Activated B cell treated with CpG ODN at 0.5 μM for 24 hours (primary cell): ENCODE data around the gene GATAD2A. TPM values are rescaled to one million over a fixed set of nuclear protein-coding genes. Genes with fewer than 3 reads are reported as not detected.
"Not testable (repeated sequence)": the region's sequence is repeated elsewhere in the genome, so short reads cannot be mapped to it uniquely, and the experiment has no call there.

Source experiments
- ATAC-seq: fragments of 200-7000 bp; cut with Tn5 transposase; one replicate; pipeline ENCODE4 v1.10.0; 2021; ENCODE audit warnings: low read depth, mild to moderate bottlenecking, moderate library complexity
- CTCF ChIA-PET: fragments of 350-600 bp; sonication (Branson Sonifier 250); formaldehyde crosslinking; loops from one replicate; lab custom pipeline; 2021; ENCODE audit warnings: antibody characterized with exemption; lab: Charles Lee
- POLR2A ChIA-PET: fragments of 350-600 bp; sonication (Branson Sonifier 250); formaldehyde crosslinking; loops from one replicate; lab custom pipeline; 2021; ENCODE audit warnings: antibody characterized with exemption; lab: Charles Lee
- DNase-seq: peaks from one replicate; pipeline ENCODE4 v3.0.0; 2022
- H3K27ac Mint-ChIP-seq: one replicate; pipeline ENCODE4 v1.8.0; 2020; ENCODE audit warnings: mixed read lengths
- H3K27me3 Mint-ChIP-seq: one replicate; pipeline ENCODE4 v1.8.0; 2021; ENCODE audit warnings: mixed read lengths
- H3K36me3 Mint-ChIP-seq: one replicate; pipeline ENCODE4 v1.8.0; 2021; ENCODE audit warnings: low read depth, mixed read lengths
- H3K4me1 Mint-ChIP-seq: one replicate; pipeline ENCODE4 v1.8.0; 2021; ENCODE audit warnings: mixed read lengths
- H3K4me3 Mint-ChIP-seq: one replicate; pipeline ENCODE4 v1.8.0; 2020; ENCODE audit warnings: mild to moderate bottlenecking, mixed read lengths
- H3K9me3 Mint-ChIP-seq: one replicate; pipeline ENCODE4 v1.8.0; 2020; ENCODE audit warnings: mixed read lengths
- CTCF ChIP-seq: fragments of 200-600 bp; IDR thresholded peaks from one replicate; pipeline ENCODE4 v1.8.0; 2022; ENCODE audit warnings: antibody characterized with exemption, mild to moderate bottlenecking
- intact Hi-C: fragments of 100-400 bp; cut with micrococcal nuclease; formaldehyde crosslinking; loops from one replicate; pipeline ENCODE4 v1.15.1; 2024
- total RNA-seq: library from RNA; stranded (reverse); gene quantifications from 2 replicates; pipeline ENCODE4 v1.2.3, GENCODE V29; 2022

The GATAD2A gene
- total RNA-seq, 1 donor from 2014 or later: 116 TPM

GRCh38 chr19:19471682-19472081, 66.2 kb downstream of the GATAD2A start:
- no peak for TF ChIP-seq CTCF
- Mint-ChIP-seq H3K36me3 (peaks cover 44% of the 10 kb centered on the region), H3K9me3 (peaks cover 16% of the 10 kb centered on the region), H3K27ac (peak overlapping the region; percentile 79), H3K4me1 (peaks cover 66% of the 10 kb centered on the region), H3K27me3 (no peaks in the 10 kb centered on the region), H3K4me3 (peak overlapping the region; percentile 64)
- intact Hi-C loops: no loop called here
- ChIA-PET CTCF (no interaction called here), POLR2A (interaction anchor here (0.5 to 0.9 kb wide), 4 partner anchors 29 to 431 kb away, joined by 3 read pairs; partner anchors contain the start of gene ATP13A1)
- ATAC-seq (peak; percentile 65), DNase-seq (no peak)

- Mint-ChIP-seq H3K36me3 (peaks cover 44% of the 10 kb centered on the region), H3K4me1 (peaks cover 70% of the 10 kb centered on the region), H3K4me3 (peak overlapping the region; percentile 64), H3K9me3 (peaks cover 16% of the 10 kb centered on the region), H3K27ac (peak overlapping the region; percentile 79)
- POLR2A ChIA-PET: interaction anchor here (0.6 to 0.9 kb wide), 3 partner anchors 29 to 430 kb away, joined by 3 read pairs; no protein-coding TSS in a partner anchor
- H3K27me3 Mint-ChIP-seq, DNase-seq, ATAC-seq, CTCF ChIA-PET, intact Hi-C loops: not testable (repeated sequence)
Measured at GRCh38 chr19:19472106-19472505, 66.6 kb downstream of the GATAD2A start.

DNA sequence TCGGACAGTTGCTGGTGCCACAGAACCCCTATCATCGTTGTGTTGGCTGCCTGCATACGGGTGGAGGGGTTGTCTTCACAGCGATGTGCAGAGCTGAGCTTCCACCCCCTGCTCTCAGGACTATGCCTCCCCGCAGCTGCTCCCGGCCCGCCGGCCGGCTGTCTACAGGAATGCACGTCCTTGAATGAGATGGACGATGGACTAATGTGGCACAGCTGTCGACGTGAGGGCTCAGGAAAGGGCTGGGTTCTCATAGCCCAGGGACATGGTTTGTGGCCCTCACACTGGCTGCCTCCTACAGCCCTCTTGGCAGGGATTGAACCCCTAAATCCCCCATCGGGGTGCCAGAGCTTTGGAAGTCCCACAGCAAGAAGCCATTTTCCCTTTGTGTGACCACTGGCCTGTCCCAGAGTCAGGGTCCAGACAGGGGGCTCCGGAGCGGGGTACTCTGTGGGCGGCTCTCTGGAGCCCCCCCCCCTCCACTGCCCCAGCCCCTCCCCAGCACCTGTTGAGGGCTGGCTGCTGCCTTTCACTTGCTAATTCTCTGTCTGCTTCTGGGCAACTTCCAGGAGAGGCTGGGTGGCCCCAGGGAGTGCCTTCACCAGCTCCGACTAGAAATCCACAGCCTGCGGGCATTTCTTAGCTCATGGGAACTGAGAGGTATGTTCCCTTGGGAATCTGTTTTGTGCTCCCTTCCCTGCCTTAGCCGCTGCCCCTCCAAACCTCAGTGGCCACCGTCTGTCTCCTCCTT, 69.7 kb downstream of the GATAD2A start:
- DNase-seq: no peak
- Mint-ChIP-seq H3K4me1 (peaks cover 67% of the 10 kb centered on the region), H3K27ac (peak overlapping the region; percentile 64), H3K9me3 (no peaks in the 10 kb centered on the region), H3K27me3 (no peaks in the 10 kb centered on the region), H3K4me3 (no peak overlapping the region), H3K36me3 (peaks cover 38% of the 10 kb centered on the region)
- no peak for TF ChIP-seq CTCF
- CTCF ChIA-PET: interaction anchor here (0.6 to 1.0 kb wide), 2 partner anchors 16 to 367 kb away, joined by 3 read pairs; no protein-coding TSS in a partner anchor
- intact Hi-C loops: loop anchor here (2.0 kb wide), 1 partner anchor 14 kb away; no protein-coding TSS in a partner anchor
- ATAC-seq: no peak
- POLR2A ChIA-PET: no interaction called here

- Mint-ChIP-seq H3K4me3 (no peak overlapping the region), H3K9me3 (no peaks in the 10 kb centered on the region), H3K27me3 (no peaks in the 10 kb centered on the region), H3K4me1 (peaks cover 63% of the 10 kb centered on the region), H3K36me3 (peaks cover 46% of the 10 kb centered on the region), H3K27ac (peak overlapping the region; percentile 47)
- DNase-seq: no peak
- no peak for TF ChIP-seq CTCF
- intact Hi-C loops: loop anchor here (2.0 kb wide), 1 partner anchor 15 kb away; no protein-coding TSS in a partner anchor
- POLR2A ChIA-PET: no interaction called here
- CTCF ChIA-PET: interaction anchor here (1.0 to 1.4 kb wide), 3 partner anchors 15 to 110 kb away, joined by 3 read pairs; no protein-coding TSS in a partner anchor
- ATAC-seq: no peak
Measured at GRCh38 chr19:19475849-19476828, 70.7 kb downstream of the GATAD2A start.

GRCh38 chr19:19477705-19478383, 72.4 kb downstream of the GATAD2A start:
- intact Hi-C loops: no loop called here
- no peak for TF ChIP-seq CTCF
- CTCF ChIA-PET: interaction anchor here (1.4 kb wide), 1 partner anchor 112 kb away, joined by 3 read pairs; no protein-coding TSS in a partner anchor
- H3K27me3 Mint-ChIP-seq: no peaks in the 10 kb centered on the region
- H3K36me3 Mint-ChIP-seq: peaks cover 44% of the 10 kb centered on the region
- H3K4me3 Mint-ChIP-seq: no peak overlapping the region
- DNase-seq: no peak
- H3K4me1 Mint-ChIP-seq: peaks cover 50% of the 10 kb centered on the region
- no peaks in the 10 kb centered on the region for H3K9me3 Mint-ChIP-seq
- no peak overlapping the region for H3K27ac Mint-ChIP-seq
- POLR2A ChIA-PET: no interaction called here
- no peak for ATAC-seq
